HG02588 (cell line): ENCODE results near the gene ZNF771.

ENCODE experiments used
- ATAC-seq: cut with Tn5 transposase; IDR thresholded peaks from one replicate; pipeline ENCODE4 v1.9.1; 2021; ENCODE audit warnings: mild to moderate bottlenecking, moderate library complexity; ENCODE audit not compliant: unreplicated experiment

ZNF771 gene

GRCh38 chr16:30407102-30407803 lies at the start of gene ZNF771:
Gene ZNF771 (plus strand): TSS chr16:30407606. CDS start chr16:30408054, 448 bp downstream.
- ATAC-seq: peak; percentile 81

DNA sequence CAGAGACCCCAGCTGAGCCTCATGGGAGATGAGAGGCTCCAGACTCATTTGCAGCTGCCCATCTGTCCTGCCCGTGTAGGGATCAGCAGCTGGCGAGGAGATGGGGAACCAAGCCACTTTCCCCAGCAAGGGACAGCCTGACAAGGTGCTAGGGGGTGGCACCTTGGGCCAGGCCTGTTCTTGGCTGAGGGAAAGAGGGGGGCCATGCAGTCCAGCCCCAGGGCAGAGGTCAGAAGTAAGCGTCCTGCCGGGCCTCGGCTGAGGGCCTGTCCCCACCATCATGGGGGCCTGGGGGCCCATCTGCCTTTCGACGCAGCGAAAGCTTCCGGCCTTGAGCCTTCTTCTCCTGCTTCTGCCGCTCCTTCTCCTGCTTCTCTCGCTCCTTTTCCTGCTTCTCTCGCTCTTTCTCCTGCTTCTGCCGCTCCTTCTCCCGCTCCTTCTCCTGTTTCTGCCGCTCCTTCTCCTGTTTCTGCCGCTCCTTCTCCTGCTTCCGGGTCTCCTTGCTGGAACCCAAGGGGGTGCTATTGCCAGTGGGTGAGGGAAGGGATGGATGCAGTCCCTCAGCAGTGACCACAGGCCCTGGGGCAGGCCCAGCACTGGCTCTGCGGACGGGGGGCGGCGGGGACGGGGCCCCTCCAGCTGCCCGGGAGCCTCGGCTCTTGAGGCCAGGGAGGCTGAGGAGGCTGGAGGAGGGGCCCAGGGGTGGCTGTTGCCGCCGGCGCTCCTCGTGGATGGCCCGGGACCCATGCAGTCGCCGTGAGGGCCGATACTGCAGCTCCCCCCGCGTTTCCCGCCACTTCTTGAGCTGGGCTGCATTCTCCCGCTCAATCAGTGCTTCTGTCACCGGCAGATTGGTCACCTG lies 49.5 kb upstream of the ZNF771 start:
- no peak for ATAC-seq

DNA sequence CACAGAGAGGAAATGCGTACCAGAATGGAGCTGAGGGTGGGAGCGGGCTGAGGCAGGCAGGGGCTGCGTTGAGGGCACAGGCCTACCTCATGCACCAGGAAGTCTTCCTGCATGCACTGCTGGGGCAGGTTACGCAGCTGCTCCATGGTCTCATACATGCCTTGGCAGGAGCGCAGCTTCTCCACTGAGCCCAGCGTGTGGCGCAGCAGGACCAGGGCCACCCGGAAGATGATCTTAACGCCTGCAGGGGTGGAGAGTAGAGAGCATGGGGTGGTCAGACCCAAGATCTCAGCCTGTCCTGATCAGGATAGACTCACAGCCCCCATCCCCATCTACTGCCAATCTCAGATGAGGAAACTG lies 48.8 kb upstream of the ZNF771 start:
- ATAC-seq: no peak

DNA sequence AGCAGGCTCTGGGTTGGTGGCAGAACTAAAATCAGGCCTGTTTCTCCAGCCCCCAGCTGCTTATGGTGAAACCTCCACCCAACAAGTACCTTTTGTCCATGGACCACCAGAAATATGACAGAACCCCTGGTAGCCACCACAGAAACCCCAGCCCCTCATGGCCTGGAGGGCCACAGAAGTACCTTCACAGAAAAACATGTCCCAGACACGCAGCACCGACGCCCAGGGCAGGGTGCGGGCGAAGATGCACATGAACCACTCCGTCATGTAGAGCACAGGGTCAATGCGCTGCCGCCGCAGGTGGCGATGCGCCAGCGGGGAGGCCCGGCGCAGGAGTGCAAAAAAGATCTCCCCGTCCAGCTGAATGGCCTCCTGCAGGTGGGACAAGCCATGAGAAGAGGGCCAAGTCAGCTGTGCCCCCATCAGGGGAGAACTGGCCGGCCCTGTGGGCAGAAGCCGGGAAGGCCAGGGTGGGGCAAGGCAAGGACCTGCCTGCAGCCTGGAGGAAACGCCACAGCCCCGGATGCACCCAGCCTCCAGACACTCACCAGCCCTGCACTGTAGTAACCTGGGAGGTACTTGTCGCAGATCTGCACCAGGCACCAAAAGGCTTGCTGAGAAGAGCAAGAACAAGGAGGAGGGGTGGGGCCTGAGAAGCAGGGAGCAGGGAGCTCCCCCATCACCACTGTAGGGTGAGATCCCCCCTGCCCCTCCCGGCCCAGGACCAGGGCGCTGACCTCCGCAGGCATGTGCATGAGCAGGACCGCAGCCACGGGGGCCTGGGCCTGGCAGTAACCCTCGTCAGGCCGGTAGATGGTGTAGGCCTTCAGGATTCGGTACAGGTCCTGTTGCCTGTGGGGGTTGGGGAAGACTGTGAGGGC lies 48.2 kb upstream of the ZNF771 start:
- ATAC-seq: no peak

GRCh38 chr16:30359871-30360170 lies 47.6 kb upstream of the ZNF771 start:
- no peak for ATAC-seq

DNA sequence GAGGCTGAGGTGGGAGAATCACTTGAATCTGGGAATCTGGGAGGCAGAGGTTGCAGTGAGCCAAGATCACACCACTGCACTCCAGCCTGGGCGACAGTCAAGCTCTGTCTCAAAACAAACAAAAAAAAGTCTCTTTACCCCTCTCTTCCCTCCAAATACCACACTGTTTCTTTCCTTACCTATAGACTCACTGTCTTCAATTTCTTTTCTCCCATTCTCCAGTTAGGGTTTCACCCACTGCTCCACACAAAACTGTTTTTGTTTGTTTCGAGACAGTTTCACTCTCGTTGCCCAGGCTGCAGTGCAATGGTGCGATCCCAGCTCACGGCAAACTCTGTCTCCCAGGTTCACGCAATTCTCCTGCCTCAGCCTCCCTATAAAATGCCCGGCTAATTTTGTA lies 46.2 kb upstream of the ZNF771 start:
- no peak for ATAC-seq

- no peak for ATAC-seq
These were observed 42.2 kb upstream of the ZNF771 start for GRCh38 chr16:30365200-30365599.

DNA sequence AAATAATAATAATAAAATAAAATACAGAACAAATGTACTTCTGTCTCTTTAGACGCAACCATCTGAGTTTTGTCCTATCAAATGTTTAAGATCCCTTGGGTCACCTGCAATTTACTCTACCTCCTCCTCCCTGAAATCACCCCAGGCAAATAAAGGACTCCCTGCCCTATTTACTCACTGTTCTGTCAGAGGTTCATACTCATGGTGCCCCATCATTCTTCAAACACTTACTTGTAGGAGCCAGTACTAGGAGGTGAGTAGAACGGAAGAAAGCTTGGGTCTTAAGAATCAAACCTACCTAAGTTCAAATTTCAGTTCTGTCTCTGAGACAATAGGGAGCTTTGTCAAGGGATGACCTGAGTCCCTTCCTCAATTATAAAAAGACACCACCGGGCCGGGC lies 40.9 kb upstream of the ZNF771 start:
- no peak for ATAC-seq

GRCh38 chr16:30367349-30368009 lies 39.9 kb upstream of the ZNF771 start:
- no peak for ATAC-seq

DNA sequence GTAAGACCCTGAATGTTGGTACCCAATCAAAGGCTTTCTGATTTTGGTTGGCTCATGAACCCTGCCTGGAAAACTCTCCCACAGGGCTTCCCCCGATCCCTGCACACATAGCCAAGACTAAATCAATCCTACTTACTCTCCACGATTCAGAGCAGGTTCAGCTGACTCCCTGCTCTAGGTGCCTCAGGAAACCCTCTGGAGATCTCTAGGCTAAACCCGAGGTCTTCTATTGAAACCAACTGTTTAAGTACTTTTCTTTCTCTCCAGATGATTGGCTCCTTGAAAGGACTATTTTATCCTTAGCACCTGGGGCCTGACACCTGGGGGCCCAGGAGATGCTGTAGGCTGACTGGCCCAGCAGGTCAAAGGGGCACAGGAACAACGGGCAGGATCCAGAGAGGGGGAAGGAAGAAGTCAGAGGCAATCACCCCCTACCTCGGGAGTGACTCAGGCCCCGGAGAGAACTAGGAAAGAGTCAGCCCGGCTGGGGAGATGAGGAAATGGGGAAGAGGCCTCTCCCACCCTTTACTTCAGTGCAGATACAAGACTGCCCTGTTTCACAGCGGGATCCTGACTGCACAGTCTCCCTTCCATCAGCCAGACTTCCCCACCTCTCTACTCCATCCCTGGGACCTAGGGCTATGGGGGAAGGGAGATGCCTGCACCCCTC lies 39.1 kb upstream of the ZNF771 start:
- no peak for ATAC-seq

DNA sequence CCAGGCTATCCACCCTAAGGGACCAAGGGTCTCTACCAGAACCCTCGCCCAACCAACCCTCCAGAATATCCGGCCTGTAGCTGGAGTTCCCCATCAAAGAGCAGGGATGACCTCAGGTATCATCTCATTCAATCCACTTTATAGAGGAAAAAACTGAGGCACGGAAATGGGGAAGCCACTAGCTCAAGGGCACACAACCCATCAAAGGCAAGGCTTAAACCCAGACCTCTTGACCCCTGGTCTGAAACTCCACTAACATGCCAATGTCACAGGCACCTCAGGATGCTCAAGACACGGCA lies 38.7 kb upstream of the ZNF771 start:
- ATAC-seq: no peak

- ATAC-seq: no peak
These were observed 38.1 kb upstream of the ZNF771 start for GRCh38 chr16:30369091-30369937.

DNA sequence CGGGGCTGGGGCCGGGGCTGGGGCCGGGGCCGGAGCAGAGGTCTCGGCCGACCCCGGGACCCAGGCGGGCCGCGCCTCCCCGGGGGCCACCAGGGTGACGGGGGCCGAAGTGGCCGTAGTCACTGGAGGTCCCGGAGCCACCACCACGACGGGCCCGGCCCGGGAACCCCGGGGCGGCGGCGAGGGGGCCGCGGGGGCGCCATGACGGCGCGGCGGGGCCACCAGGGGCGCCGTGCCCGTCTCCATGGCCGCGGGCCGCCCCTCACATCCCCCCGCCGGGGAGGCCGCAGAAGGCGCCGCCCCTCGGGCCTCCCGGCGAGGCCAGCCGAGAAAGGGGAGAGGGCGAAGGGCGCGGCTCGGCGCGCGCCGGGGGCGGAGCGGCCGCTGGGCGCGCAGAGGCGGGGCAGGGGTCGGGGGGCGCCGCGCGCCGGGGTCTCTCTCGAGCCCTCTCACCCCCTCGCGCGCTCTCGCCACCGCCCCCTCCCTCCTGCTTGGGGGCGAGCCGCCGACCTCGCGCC lies 37.4 kb upstream of the ZNF771 start:
- ATAC-seq: peak; percentile 8

DNA sequence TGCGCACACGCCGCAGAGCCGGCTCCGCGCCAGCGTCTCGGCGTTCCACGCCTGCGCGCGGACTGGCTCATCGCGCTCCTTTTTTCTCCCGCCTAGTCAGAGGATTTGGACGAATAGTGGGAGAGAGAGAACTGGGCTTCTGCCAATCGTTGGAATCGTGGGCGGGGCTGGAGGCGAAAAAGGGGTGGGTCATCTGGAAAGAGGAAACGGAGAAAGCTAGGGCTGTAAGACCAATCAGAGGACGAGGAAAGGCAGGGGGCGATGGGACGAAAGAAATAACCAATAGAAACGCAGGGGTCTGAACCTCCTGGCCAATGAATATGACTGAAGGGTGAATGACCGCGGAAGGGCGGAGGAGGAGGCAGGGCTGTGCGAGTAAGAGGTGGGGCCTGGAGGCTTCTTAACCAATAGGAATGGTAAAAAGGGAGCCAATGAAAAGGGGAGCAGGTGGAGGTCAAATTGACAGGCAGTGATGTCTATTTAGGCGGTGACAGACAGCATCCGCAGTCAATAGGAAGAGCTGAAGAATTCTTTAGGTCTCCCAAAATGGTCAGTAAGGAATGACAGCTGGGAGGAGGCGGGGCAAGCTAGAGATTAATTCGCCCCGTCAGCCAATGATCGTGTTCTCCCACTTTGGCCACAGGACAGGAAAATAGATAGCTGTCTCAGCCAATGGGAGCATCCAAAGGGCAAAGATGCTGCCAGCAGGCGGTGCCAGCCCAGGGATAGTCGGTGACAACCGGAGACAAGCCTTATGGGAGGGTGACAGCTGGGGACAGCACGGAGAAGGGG lies 36.8 kb upstream of the ZNF771 start, which contains the start of gene TBC1D10B:
TSS of gene TBC1D10B (minus strand) at position 39 of the 792 bp plus-strand sequence. CDS start 311 bp downstream, outside the sequence.
- peak; percentile 67 for ATAC-seq

DNA sequence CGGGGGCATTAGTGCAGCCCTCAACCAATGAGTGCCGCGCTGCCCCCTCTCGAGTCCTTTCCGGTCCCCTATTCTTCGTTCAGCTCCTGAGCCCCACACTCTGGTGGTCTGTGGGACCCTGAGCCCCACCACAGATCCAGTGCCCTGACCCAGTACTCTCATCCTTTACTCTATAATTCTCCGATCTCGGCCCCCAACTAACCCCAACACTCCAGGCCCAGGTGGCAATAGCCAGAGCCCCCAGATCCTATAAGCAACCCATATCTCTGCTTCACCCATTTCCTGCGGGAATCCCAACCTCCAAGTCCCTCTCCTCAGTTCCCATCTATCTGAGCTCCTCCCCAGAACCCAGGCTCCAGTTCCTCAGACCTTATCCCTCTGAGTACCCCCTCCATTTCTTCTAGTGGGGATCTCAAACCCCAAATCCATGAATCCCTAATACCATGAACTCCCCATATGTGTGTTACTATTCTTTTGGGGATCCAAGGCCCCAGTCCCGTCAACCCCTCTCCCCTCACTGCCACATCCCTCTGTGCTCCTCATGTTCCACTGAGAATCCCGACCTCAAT lies 36.1 kb upstream of the ZNF771 start:
- no peak for ATAC-seq

DNA sequence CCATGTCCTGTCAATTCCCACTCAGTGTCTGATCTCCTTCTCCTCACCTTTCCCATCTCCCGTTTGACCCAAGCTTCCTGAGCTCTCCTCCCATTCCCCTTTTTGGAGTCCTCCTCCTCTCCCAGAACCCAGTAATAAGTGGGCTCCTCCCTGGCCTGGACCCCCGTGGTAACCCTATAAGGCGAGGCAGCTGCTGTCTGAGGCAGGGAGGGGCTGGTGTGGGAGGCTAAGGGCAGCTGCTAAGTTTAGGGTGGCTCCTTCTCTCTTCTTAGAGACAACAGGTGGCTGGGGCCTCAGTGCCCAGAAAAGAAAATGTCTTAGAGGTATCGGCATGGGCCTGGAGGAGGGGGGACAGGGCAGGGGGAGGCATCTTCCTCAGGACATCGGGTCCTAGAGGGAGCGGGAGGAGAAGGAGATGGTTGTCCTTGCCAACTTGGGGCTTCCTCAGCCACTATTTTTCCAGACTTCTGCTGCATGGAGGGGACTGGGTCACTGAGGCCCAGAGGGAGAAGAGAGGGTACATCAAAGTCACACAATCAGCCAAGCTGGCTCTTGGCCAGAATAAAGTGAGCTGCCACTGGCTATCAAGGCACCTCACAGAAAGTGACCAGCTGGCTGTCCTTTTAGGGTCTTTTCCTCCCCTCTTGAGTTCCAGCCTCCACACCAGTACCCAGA lies 35.2 kb upstream of the ZNF771 start:
- no peak for ATAC-seq

GRCh38 chr16:30372725-30373124 lies 34.7 kb upstream of the ZNF771 start:
- no peak for ATAC-seq

- no peak for ATAC-seq
These were observed 32.9 kb upstream of the ZNF771 start, which contains the start of gene MYL11 for GRCh38 chr16:30374538-30374937. Gene MYL11 (plus strand): TSS chr16:30374802. CDS start chr16:30374858, 56 bp downstream.
